GM10266 (cell line): ENCODE data around the gene ABCB10.
"Not testable (repeated sequence)": the region's sequence is repeated elsewhere in the genome, so short reads cannot be mapped to it uniquely, and the experiment has no call there.

ENCODE experiments used
- DNase-seq: peaks from one replicate; pipeline ENCODE4 v3.0.0; 2012; ENCODE audit errors: extremely low spot score
- CTCF ChIP-seq: IDR thresholded peaks from 2 replicates; pipeline ENCODE4 v1.5.1; 2012; ENCODE audit warnings: mild to moderate bottlenecking, low read depth; ENCODE audit not compliant: control insufficient read depth, insufficient read depth; ENCODE audit errors: missing control alignments

Gene ABCB10

GRCh38 chr1:229596925-229597699 is 38.6 kb upstream of the ABCB10 start:
- DNase-seq, result no peak
- no peak for TF ChIP-seq CTCF

- DNase-seq, result not testable (repeated sequence)
Measured at GRCh38 chr1:229595876-229596275, 37.4 kb upstream of the ABCB10 start.

GRCh38 chr1:229594227-229595008 is 35.9 kb upstream of the ABCB10 start:
- TF ChIP-seq CTCF, result no peak
- DNase-seq, result no peak

- no peak for TF ChIP-seq CTCF
- no peak for DNase-seq
Measured at GRCh38 chr1:229593800-229594199, 35.3 kb upstream of the ABCB10 start.

GRCh38 chr1:229590119-229590518 is 31.6 kb upstream of the ABCB10 start:
- TF ChIP-seq CTCF, result no peak

GRCh38 chr1:229585338-229585737 is 26.8 kb upstream of the ABCB10 start:
- no peak for TF ChIP-seq CTCF
- DNase-seq, result no peak

More at GRCh38 chr1:229590119-229590518, 31.6 kb upstream of the ABCB10 start:
- no peak for DNase-seq

- no peak for DNase-seq
- no peak for TF ChIP-seq CTCF
Measured at GRCh38 chr1:229582715-229583114, 24.2 kb upstream of the ABCB10 start.
